ENCODE results near the gene SLC25A44. TPM values are rescaled to one million over a fixed set of nuclear protein-coding genes. Genes with fewer than 3 reads are reported as not detected.

Gene SLC25A44
- total RNA-seq, 1 donor from 2014 or later, result 20.2 TPM

GRCh38 chr1:156191292-156191964, 2.5 kb upstream of the SLC25A44 start:
- TF ChIP-seq CTCF (IDR thresholded peaks at IDR 0.05), result no peak
- Mint-ChIP-seq H3K27me3 (ENCODE audit: unreplicated experiment) (peaks cover 2% of the 10 kb centered on the region), H3K9me3 (ENCODE audit: unreplicated experiment) (peaks cover 7% of the 10 kb centered on the region), H3K4me3 (ENCODE audit: unreplicated experiment) (no peak overlapping the region), H3K36me3 (ENCODE audit: unreplicated experiment) (peaks cover 6% of the 10 kb centered on the region), H3K27ac (ENCODE audit: unreplicated experiment) (no peak overlapping the region), H3K4me1 (ENCODE audit: unreplicated experiment) (peaks cover 26% of the 10 kb centered on the region)
- no peak for DNase-seq (ENCODE audit: extremely low spot score, unreplicated experiment)

- peaks cover 9% of the 10 kb centered on the region for H3K36me3 Mint-ChIP-seq (ENCODE audit: unreplicated experiment)
- TF ChIP-seq CTCF (IDR thresholded peaks at IDR 0.05), result no peak
- DNase-seq (ENCODE audit: extremely low spot score, unreplicated experiment), result no peak
- H3K27me3 Mint-ChIP-seq (ENCODE audit: unreplicated experiment), result peaks cover 2% of the 10 kb centered on the region
- peak overlapping the region; percentile 92 for H3K4me3 Mint-ChIP-seq (ENCODE audit: unreplicated experiment)
- H3K9me3 Mint-ChIP-seq (ENCODE audit: unreplicated experiment), result no peaks in the 10 kb centered on the region
- H3K27ac Mint-ChIP-seq (ENCODE audit: unreplicated experiment), result peak overlapping the region; percentile 80
- H3K4me1 Mint-ChIP-seq (ENCODE audit: unreplicated experiment), result peaks cover 26% of the 10 kb centered on the region
Measured at GRCh38 chr1:156193208-156193487, 756 bp upstream of the SLC25A44 start.

GRCh38 chr1:156194300-156194652, 372 bp downstream of the SLC25A44 start:
- peaks cover 26% of the 10 kb centered on the region for H3K4me1 Mint-ChIP-seq (ENCODE audit: unreplicated experiment)
- DNase-seq (ENCODE audit: extremely low spot score, unreplicated experiment), result no peak
- H3K27ac Mint-ChIP-seq (ENCODE audit: unreplicated experiment), result peak overlapping the region; percentile 80
- TF ChIP-seq CTCF (IDR thresholded peaks at IDR 0.05), result no peak
- H3K36me3 Mint-ChIP-seq (ENCODE audit: unreplicated experiment), result peaks cover 10% of the 10 kb centered on the region
- no peaks in the 10 kb centered on the region for H3K9me3 Mint-ChIP-seq (ENCODE audit: unreplicated experiment)
- H3K27me3 Mint-ChIP-seq (ENCODE audit: unreplicated experiment), result no peaks in the 10 kb centered on the region
- peak overlapping the region; percentile 92 for H3K4me3 Mint-ChIP-seq (ENCODE audit: unreplicated experiment)

GRCh38 chr1:156195853-156196252, 1.9 kb downstream of the SLC25A44 start:
- Mint-ChIP-seq H3K4me1 (ENCODE audit: unreplicated experiment) (peaks cover 28% of the 10 kb centered on the region), H3K36me3 (ENCODE audit: unreplicated experiment) (peaks cover 18% of the 10 kb centered on the region), H3K9me3 (ENCODE audit: unreplicated experiment) (no peaks in the 10 kb centered on the region), H3K27ac (ENCODE audit: unreplicated experiment) (no peak overlapping the region), H3K27me3 (ENCODE audit: unreplicated experiment) (no peaks in the 10 kb centered on the region), H3K4me3 (ENCODE audit: unreplicated experiment) (peak overlapping the region; percentile 92)
- DNase-seq (ENCODE audit: extremely low spot score, unreplicated experiment), result no peak
- TF ChIP-seq CTCF (IDR thresholded peaks at IDR 0.05), result no peak

GRCh38 chr1:156196445-156196844, 2.5 kb downstream of the SLC25A44 start:
- no peak for TF ChIP-seq CTCF (IDR thresholded peaks at IDR 0.05)
- no peak overlapping the region for H3K27ac Mint-ChIP-seq (ENCODE audit: unreplicated experiment)
- DNase-seq (ENCODE audit: extremely low spot score, unreplicated experiment), result no peak
- no peaks in the 10 kb centered on the region for H3K9me3 Mint-ChIP-seq (ENCODE audit: unreplicated experiment)
- H3K4me3 Mint-ChIP-seq (ENCODE audit: unreplicated experiment), result no peak overlapping the region
- no peaks in the 10 kb centered on the region for H3K27me3 Mint-ChIP-seq (ENCODE audit: unreplicated experiment)
- peaks cover 18% of the 10 kb centered on the region for H3K36me3 Mint-ChIP-seq (ENCODE audit: unreplicated experiment)
- H3K4me1 Mint-ChIP-seq (ENCODE audit: unreplicated experiment), result peaks cover 28% of the 10 kb centered on the region

Measured in osteocyte (in vitro differentiated cells).